Gastroesophageal sphincter (tissue), 3 donors: Measurements from ENCODE around the gene ELMOD3.

Source experiments
- POLR2AphosphoS5 ChIP-seq: sonication (generic); formaldehyde crosslinking; IDR thresholded peaks from one replicate; pipeline ENCODE4 v1.6.1; 2017; ENCODE audit warnings: antibody characterized with exemption
- TF ChIP-seq, protein P1 (sequence below), 4 experiments: fragments of 200-600 bp in 2 of 4; fragments of 450-650 bp in 2 of 4; sonication (generic) in 1 of 4; IDR thresholded peaks; one replicate each; pipeline ENCODE4 v1.5.1; 2017 to 2019; ENCODE audit warnings: antibody characterized with exemption in 4 of 4, mild to moderate bottlenecking in 2 of 4, moderate library complexity in 2 of 4

DNA sequence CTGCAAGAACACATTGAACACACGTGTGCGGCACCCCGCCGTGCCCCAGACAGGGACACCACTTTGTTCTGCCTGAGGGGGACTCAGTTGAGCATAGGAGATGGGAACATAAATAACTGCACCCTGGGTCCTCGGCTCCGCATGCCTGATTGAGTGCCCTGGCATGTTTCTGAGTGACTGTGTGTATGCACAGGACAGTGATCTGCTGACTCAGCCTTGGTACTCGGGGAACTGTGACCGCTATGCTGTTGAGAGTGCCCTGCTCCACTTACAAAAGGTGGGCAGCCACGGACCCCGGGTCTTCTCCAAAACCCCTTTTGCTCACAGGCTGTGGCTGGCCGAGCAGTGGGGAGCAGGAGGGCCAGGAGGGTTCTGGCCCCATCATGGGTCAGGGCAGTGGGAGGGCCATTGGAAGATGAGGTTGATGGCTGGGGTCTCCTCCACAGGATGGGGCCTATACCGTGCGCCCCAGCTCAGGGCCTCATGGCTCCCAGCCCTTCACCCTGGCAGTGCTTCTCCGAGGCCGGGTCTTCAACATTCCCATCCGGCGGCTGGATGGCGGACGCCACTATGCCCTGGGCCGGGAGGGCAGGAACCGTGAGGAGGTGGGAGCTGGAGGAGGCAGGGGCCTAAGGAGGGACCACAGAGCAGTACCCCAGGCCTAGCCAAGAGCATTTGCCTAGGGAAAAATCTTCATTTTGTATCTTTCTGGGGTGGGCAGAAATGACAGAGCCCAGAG, 80.8 kb downstream of the ELMOD3 start:
- TF ChIP-seq, protein P1, sequence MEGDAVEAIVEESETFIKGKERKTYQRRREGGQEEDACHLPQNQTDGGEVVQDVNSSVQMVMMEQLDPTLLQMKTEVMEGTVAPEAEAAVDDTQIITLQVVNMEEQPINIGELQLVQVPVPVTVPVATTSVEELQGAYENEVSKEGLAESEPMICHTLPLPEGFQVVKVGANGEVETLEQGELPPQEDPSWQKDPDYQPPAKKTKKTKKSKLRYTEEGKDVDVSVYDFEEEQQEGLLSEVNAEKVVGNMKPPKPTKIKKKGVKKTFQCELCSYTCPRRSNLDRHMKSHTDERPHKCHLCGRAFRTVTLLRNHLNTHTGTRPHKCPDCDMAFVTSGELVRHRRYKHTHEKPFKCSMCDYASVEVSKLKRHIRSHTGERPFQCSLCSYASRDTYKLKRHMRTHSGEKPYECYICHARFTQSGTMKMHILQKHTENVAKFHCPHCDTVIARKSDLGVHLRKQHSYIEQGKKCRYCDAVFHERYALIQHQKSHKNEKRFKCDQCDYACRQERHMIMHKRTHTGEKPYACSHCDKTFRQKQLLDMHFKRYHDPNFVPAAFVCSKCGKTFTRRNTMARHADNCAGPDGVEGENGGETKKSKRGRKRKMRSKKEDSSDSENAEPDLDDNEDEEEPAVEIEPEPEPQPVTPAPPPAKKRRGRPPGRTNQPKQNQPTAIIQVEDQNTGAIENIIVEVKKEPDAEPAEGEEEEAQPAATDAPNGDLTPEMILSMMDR (IDR thresholded peaks at IDR 0.05): no peak
- TF ChIP-seq POLR2AphosphoS5: no peak
